HG03378 (cell line): ENCODE data around the gene CCNK.
A peak's percentile ranks its signal among the peaks of the same experiment; 100 is the strongest.

ENCODE experiments used
- ATAC-seq: cut with Tn5 transposase; IDR thresholded peaks from one replicate; pipeline ENCODE4 v1.9.1; 2021; ENCODE audit warnings: mild to moderate bottlenecking, moderate library complexity; ENCODE audit not compliant: unreplicated experiment

Gene CCNK

GRCh38 chr14:99505089-99505488, 23.9 kb downstream of the CCNK start:
- ATAC-seq = no peak

GRCh38 chr14:99506276-99506675, 25.1 kb downstream of the CCNK start:
- ATAC-seq = no peak

- no peak for ATAC-seq
Measured at GRCh38 chr14:99507860-99508640, 26.8 kb downstream of the CCNK start.

DNA sequence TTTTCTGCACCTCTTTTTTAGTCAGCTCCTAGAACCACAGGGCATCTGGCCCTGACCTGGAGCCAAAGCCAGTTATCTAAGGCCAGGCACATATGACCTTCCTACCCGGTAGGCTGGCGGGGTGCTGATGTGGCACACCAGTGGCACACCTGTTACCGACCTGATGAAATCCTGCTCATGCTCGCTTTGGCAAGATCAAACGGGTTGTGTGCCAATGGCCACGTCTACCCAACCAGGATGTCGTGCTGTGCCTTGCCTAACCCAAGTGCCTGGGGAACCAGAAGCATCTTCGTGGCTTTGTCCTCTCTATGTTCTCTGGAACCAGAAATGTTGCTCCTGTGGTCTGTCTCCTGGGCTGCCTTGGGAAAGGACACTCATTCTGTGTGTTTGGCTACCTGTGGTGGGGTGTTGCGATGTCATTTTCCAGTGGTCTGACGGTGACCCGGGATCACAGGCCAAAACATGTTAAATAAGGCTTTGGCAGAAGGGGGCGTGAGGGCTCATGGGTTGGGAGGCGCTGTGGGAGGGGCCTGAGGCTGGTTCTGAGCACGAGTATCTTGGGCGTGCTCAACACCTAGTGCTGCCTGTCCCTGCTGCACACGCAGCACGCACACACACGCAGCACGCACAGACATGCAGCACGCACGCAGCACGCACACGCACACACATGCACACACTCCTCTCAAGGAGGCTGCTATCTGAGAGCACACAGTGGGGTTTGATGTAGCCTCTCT, 27.9 kb downstream of the CCNK start:
- ATAC-seq = no peak

DNA sequence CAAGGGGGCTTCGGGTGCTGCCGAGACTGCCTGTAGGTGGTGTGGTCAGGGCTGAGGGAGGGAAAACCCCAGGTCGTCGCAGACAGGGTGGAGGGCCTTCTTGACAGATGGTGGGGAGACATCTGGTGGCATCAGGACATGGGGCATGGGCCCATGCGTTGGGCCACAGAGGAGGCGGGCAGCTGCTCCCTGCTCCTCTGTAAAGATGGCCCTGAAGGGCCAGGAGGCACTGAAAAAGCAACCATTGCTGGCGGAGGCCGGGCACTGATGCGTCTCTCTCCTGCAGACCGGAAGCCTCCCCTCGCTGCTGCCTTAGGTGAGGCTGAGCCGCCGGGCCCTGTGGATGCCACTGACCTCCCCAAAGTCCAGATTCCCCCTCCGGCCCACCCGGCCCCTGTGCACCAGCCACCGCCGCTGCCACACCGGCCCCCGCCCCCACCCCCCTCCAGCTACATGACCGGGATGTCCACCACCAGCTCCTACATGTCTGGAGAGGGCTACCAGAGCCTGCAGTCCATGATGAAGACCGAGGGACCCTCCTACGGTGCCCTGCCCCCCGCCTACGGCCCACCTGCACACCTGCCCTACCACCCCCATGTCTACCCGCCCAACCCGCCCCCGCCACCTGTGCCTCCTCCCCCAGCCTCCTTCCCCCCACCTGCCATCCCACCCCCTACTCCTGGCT, 28.8 kb downstream of the CCNK start:
- no peak for ATAC-seq

- ATAC-seq = no peak
Measured at GRCh38 chr14:99510556-99511139, 29.4 kb downstream of the CCNK start.

DNA sequence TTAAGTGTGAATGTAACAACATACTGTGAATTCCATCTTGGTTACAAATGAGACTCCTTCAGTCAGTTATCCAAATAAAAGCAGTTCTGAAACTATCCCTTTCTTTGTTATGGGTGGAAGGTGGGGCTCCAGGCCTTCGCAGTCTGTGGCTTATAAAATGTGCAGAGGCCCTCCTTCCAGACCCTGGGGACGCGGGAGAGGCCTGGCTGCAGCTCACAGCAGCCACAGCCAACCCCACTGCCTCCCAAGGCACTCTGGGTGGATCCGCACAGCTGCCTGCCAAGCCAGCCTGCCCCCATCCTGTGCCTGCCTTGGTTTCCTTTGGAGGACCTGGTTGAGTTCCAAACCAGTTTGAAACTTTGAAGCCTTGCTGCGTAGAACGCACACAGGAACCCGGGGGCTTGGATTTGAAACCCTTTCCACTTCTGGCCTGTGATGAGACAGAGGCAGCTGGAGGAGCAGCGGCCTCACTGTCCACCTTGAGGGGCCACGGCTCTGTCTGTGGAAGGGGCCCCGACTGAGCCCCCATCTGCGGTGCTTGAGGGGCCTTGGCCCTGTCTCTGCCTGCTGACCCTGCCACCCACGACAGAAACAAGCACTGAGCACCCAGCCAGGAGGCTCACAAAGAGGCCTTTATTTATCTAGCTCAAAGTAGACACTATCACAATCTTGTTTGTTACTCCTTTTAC, 30.4 kb downstream of the CCNK start:
- ATAC-seq = no peak

DNA sequence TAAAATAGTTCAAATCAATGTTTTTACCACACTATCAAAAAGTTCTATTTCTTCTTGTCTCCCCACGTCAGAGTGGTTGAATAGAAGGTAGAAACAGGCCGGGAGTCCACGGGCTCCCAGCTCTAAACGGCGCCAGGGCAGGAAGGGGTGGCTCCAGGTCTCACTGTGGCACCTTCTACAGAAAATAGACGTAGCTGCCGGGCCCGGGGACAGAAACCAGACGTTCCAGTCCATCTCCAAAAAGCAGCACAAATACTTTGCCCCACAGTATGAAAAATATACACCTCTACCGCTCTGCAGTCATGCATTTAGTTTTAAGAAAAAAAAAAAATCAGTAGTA, 30.9 kb downstream of the CCNK start:
- ATAC-seq = no peak

DNA sequence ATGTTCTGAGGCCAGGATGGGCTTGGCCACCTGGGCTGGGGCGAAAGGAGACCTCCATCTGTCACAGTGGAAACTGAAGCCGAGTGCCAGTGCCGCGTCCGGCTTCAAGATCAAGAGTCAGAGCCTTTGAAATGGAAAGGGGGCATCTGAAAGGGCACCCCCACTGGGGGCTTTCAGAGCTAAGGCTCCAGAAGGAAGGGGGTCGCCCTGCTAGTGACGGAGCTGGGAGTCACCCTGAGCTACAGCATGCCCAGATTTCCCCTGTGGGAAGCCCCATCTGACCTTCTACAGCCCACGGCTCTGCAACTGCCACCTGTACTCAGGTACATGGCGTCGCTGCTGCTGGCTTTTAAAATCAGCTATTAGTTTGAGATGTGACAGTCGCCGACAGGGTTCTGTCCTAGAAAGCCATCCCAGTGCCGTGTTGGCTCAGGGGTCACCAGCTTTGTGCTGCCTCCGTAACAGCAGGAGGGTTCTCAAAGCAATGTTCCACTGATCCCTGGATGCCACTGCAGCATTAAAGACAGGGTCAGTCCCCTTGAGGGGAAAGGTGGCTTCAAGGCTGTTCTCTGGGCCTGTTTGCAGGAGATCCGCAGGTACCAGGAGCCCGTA, 31.5 kb downstream of the CCNK start:
- no peak for ATAC-seq

DNA sequence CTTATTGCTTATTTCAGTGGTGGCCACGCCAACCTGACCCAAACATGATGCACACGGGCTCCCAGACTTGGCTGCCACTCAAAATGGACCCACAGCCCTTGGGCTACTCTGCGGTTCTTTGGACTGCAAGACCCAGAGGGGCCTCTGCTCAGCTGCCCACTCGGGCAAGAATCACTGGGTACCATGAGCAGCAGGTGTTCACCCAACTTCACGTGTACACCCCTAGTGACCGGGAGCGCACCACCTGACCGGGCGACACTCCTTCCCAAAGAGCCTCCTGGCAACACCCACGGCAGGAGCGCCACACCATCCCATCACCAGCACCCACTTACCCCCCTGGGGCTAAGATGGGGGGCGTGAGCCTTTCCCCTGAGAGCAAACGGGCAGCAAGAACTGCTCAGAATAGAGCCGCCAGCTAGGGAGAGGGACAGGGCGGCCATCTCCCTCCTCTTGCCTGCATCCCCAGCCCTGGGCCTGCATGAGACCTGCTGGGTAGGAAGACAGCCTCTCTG, 32.0 kb downstream of the CCNK start:
- ATAC-seq = no peak

GRCh38 chr14:99513946-99514551, 32.8 kb downstream of the CCNK start:
- no peak for ATAC-seq

GRCh38 chr14:99514552-99515300, 33.5 kb downstream of the CCNK start:
- no peak for ATAC-seq

DNA sequence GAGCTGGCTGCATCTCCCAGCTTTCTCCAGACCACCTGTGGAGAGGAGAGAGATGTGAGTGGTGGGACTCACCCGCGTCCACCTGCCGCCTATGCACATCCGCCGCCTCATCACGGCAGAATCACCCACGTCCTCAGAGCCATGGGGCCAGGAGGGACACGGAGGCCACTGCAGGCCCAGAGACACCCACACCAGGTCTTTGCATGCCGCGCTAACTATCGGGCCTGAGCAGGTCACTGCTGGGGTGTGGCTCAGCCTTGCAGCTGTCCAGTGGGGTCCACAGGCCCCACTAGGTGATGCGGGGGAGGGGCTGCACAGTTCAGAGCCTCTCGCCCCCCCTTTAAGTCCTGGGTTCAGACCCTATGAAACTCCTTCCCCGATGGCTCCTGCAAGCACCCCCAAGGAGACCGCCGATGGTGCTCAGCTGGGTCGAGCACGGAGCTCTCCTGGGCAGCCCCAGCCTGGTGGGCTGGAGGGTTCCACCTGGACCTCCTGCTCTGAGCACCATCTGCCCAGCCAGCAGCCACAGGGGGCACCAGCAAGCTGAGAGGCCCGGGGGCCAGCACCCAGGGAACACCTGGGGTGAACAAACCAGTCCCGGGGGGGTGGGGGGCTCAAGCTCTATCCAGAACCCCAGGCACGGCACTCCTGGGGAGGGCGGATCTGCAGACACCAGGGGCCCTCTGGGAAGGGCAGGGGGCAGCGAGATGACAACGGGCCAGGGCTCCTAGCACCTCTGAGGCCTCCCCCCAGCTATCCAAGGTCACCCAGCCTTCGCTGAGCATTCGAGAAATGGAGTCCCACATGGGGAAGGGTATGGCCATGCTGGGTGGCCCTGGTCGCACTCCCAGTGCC, 34.3 kb downstream of the CCNK start:
- no peak for ATAC-seq

DNA sequence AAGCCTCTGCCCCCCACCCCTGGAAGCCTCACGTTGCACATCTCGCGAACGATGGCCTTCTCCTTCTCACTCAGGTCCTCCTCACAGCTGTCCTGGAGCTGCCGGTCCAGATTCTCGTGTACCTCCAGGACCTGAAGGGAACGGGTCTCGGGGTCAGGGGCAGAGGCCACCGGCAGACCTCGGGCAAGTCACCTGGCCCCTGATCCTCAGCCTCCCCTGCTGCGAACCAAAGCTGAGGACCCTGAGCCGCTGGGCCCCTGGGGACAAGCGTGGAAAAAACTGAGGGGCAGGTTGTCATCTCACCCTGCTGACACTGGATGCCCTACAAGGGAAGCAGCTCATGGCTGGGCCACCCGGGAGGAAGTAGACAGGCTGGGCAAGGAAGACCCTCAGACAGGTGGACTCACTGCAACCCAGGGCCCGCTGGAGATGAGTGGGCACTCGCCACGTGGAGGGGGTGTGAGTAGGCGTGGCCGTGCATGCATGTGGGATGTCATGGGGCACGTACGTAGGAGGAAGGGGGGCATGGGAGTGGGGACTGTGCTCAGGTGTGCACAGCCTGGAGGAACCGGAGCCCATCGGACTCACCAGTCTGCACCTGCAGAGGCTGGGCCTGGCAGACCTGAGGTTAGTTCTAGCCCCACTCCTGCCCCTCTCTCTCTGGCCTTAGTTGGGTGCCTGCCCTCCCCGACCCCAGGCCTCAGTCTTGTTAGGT, 35.1 kb downstream of the CCNK start:
- ATAC-seq = no peak

DNA sequence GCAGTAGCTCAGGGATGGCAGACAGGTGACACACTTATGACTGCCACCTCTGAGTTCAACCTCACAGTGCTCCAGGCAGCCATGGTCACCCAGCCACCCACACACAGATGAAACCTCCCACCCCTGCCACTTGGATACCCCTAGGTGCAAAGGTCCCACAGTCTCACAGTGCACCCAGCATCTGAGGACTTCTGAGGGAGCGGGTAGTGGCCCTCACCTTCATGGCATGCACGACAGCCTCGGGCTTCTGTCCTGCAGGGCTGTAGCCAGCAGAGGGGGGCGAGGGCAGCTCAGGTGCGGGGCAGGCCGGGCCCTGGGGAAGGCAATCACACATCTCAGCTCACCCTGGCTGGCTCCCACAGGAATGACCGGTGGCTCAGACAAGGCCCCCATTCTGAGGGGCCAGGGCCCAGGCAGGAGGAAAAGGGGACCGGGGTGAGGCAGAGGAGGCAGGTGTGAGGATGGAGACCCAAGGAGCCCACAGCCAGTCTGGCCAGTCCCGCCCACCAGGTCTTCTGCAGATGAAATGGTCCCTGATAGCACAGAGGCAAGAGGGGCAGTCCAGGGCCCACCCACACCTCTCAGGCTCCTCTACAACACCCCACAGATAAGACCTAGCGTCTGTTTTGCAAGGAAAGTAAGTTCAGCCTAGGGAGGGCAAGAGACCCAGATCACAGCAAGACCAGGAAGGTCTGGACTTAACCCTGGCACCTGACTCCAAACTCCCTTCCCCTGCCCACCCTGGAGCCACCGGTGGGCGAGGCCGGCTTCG, 35.8 kb downstream of the CCNK start:
- no peak for ATAC-seq

GRCh38 chr14:99517643-99518381, 36.6 kb downstream of the CCNK start:
- ATAC-seq = peak; percentile 8
